NT2/D1 (cell line): Measurements from ENCODE around the gene PALM.

Experiments used
- YY1 ChIP-seq: IDR thresholded peaks from 2 replicates; pipeline ENCODE4 v1.6.1; 2011; ENCODE audit not compliant: insufficient read length, insufficient read depth
- ZNF274 ChIP-seq: IDR thresholded peaks from 2 replicates; pipeline ENCODE4 v1.6.1; 2011; ENCODE audit warnings: mild to moderate bottlenecking, low read depth, low read length

GRCh38 chr19:726993-727956 lies 18.5 kb downstream of the PALM start:
- TF ChIP-seq ZNF274, result no peak
- TF ChIP-seq YY1, result no peak
